Fibroblast of lung (primary cell): Measurements from ENCODE around the gene HOXB1. TPM values are rescaled to one million over a fixed set of nuclear protein-coding genes. Genes with fewer than 3 reads are reported as not detected.
A peak's percentile ranks its signal among the peaks of the same experiment; 100 is the strongest.

Source experiments
- DNase-seq, 2 donors: peaks; one replicate each; pipeline versions ENCODE4 v3.0.0 to v3.0.0-alpha.2; 2010; ENCODE audit warnings: low read depth in 2 of 2
- H2AFZ ChIP-seq: 2 replicates; pipeline ENCODE4 v1.5.1; 2012; ENCODE audit warnings: low read length, control low read depth, inconsistent platforms
- H3K27ac ChIP-seq: 2 replicates; pipeline ENCODE4 v1.5.1; 2011; ENCODE audit warnings: low read length, control low read depth; ENCODE audit not compliant: insufficient read depth
- H3K27me3 ChIP-seq: 2 replicates; pipeline ENCODE4 v1.5.1; 2011; ENCODE audit warnings: mild to moderate bottlenecking, low read length; ENCODE audit not compliant: control insufficient read depth, insufficient read depth
- H3K36me3 ChIP-seq: 2 replicates; pipeline ENCODE4 v1.5.1; 2011; ENCODE audit warnings: low read length; ENCODE audit not compliant: control insufficient read depth, insufficient read depth
- H3K4me1 ChIP-seq: 2 replicates; pipeline ENCODE4 v1.5.1; 2011; ENCODE audit warnings: low read length; ENCODE audit not compliant: control insufficient read depth, insufficient read depth; ENCODE audit errors: extremely low read depth
- H3K4me2 ChIP-seq: 2 replicates; pipeline ENCODE4 v1.5.1; 2011; ENCODE audit warnings: low read length, control low read depth; ENCODE audit not compliant: insufficient read depth; ENCODE audit errors: extremely low read depth
- H3K4me3 ChIP-seq, 4 experiments: fragments of 200-600 bp in 1 of 4; sonication (generic) in 1 of 4; replicated peaks in 1 of 4; 2 replicates each; pipeline ENCODE4 v1.5.1; 2011 to 2016; ENCODE audit warnings: low read length in 4 of 4, low read depth in 3 of 4, mild to moderate bottlenecking in 3 of 4, control low read depth in 2 of 4, inconsistent platforms in 1 of 4, mixed read lengths in 1 of 4; ENCODE audit not compliant: insufficient read depth in 1 of 4; ENCODE audit errors: control extremely low read depth in 1 of 4
- H3K79me2 ChIP-seq: 2 replicates; pipeline ENCODE4 v1.5.1; 2012; ENCODE audit warnings: mild to moderate bottlenecking, low read length, inconsistent platforms; ENCODE audit not compliant: control insufficient read depth, insufficient read depth
- H3K9ac ChIP-seq: 2 replicates; pipeline ENCODE4 v1.5.1; 2011; ENCODE audit warnings: mild to moderate bottlenecking, low read length, control low read depth; ENCODE audit not compliant: insufficient read depth
- H3K9me3 ChIP-seq: 2 replicates; pipeline ENCODE4 v1.5.1; 2012; ENCODE audit warnings: low read depth, low read length; ENCODE audit not compliant: control insufficient read depth, insufficient read depth
- H4K20me1 ChIP-seq: 2 replicates; pipeline ENCODE4 v1.5.1; 2011; ENCODE audit warnings: low read length; ENCODE audit not compliant: control insufficient read depth, insufficient read depth; ENCODE audit errors: extremely low read depth
- EZH2 ChIP-seq: IDR thresholded peaks from 2 replicates; pipeline ENCODE4 v1.5.1; 2012; ENCODE audit warnings: low read length, control low read depth, mild to moderate bottlenecking; ENCODE audit errors: missing control alignments
- polyA plus RNA-seq, 2 donors: library from polyadenylated mRNA; depleted of rRNA in 1 of 2; stranded (reverse) in 1 of 2; unstranded in 1 of 2; fragments of >200 nt; gene quantifications; 2 replicates each; pipeline ENCODE4 v1.2.1, GENCODE V29; 2011 to 2012; ENCODE audit warnings: missing spikeins in 1 of 2
- total RNA-seq: library from RNA; depleted of rRNA; stranded (reverse); fragments of >200 nt; gene quantifications from 2 replicates; pipeline ENCODE4 v1.2.1, GENCODE V29; 2014
- TF ChIP-seq, protein P1 (sequence below), 2 donors: IDR thresholded peaks in 1 of 2; conservative IDR thresholded peaks in 1 of 2; 1 replicate in 1 of 2; 2 replicates in 1 of 2; pipeline ENCODE4 v1.5.1; 2011 to 2012; ENCODE audit warnings: low read length in 2 of 2, control low read depth in 1 of 2, inconsistent platforms in 1 of 2, low read depth in 1 of 2, mild to moderate bottlenecking in 1 of 2

Gene HOXB1
- total and polyA plus RNA-seq, 2 donors (not counting 1 experiment from before 2014, with no cell fraction given): not detected

- H3K9ac ChIP-seq: no peak overlapping the region
Measured at GRCh38 chr17:48559840-48560817, 29.3 kb upstream of the HOXB1 start.

DNA sequence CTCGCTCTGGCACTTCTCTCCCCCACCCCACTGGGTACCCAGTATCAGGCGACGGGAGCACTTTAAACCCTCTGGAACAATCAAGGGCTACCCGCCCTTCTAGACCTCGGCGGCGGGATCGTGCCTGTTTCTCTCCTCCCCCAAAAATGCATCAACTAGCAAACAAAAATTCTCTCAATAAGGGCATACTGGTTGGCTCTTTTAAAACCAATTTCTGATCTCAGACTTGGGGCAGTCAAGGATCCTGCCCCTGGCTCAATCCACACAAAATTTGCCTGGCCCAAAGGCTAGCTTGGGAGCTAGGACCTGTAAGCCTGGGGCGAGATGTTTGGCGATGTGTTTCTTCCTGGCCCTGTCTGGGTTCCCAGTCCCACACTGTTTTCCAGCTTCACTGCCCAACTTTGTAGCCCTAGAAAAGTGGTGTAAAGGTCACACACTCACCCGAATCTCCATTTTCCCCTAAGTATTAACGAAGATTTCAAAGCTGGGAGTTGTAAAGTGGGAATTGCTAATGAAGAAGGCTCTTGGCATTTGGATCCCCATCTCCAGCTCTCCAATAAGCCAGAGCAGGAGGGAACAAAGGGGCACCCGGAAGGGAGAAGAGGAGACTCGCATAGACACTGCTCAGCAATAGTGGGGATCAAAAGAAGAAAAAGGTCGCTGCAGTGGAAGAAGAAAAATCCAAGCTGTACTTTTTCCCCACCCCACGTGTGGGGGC lies 28.5 kb upstream of the HOXB1 start:
- Histone ChIP-seq H3K4me3 (peak overlapping the region; percentile 67 to 82 (median 75)), H3K4me2 (peak overlapping the region; percentile 100), H3K36me3 (peaks cover 13% of the 10 kb centered on the region), H3K27me3 (no peaks in the 10 kb centered on the region), H3K79me2 (peaks cover 98% of the 10 kb centered on the region), H3K4me1 (peaks cover 56% of the 10 kb centered on the region), H3K9me3 (no peaks in the 10 kb centered on the region), H2AFZ (no peak overlapping the region), H4K20me1 (no peaks in the 10 kb centered on the region), H3K9ac (peak overlapping the region; percentile 48), H3K27ac (peak overlapping the region; percentile 76)
- peak in 1 of 2 donors; percentile 64 for DNase-seq
- TF ChIP-seq EZH2: no peak
- TF ChIP-seq, protein P1, sequence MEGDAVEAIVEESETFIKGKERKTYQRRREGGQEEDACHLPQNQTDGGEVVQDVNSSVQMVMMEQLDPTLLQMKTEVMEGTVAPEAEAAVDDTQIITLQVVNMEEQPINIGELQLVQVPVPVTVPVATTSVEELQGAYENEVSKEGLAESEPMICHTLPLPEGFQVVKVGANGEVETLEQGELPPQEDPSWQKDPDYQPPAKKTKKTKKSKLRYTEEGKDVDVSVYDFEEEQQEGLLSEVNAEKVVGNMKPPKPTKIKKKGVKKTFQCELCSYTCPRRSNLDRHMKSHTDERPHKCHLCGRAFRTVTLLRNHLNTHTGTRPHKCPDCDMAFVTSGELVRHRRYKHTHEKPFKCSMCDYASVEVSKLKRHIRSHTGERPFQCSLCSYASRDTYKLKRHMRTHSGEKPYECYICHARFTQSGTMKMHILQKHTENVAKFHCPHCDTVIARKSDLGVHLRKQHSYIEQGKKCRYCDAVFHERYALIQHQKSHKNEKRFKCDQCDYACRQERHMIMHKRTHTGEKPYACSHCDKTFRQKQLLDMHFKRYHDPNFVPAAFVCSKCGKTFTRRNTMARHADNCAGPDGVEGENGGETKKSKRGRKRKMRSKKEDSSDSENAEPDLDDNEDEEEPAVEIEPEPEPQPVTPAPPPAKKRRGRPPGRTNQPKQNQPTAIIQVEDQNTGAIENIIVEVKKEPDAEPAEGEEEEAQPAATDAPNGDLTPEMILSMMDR (conservative IDR thresholded peaks at IDR 0.05 in 1 of 2, IDR thresholded peaks at IDR 0.05 in 1 of 2; ENCODE audit: low read depth in 1 of 2, low read length in 2 of 2): no peak

More at GRCh38 chr17:48559840-48560817, 29.3 kb upstream of the HOXB1 start:
- H3K79me2 ChIP-seq: peaks cover 98% of the 10 kb centered on the region
- peaks cover 10% of the 10 kb centered on the region for H3K36me3 ChIP-seq
- peak in 1 of 2 donors; percentile 90 for DNase-seq
- H3K27ac ChIP-seq: peak overlapping the region; percentile 76
- H3K9me3 ChIP-seq: no peaks in the 10 kb centered on the region
- peak overlapping the region; percentile 40 to 82 (median 75) for H3K4me3 ChIP-seq
- TF ChIP-seq EZH2: no peak
- TF ChIP-seq, protein P1 (conservative IDR thresholded peaks at IDR 0.05 in 1 of 2, IDR thresholded peaks at IDR 0.05 in 1 of 2; ENCODE audit: low read depth in 1 of 2, low read length in 2 of 2): peak in 1 of 2 donors; percentile 18
- no peaks in the 10 kb centered on the region for H3K27me3 ChIP-seq
- H4K20me1 ChIP-seq: no peaks in the 10 kb centered on the region
- peak overlapping the region; percentile 100 for H3K4me2 ChIP-seq
- peaks cover 56% of the 10 kb centered on the region for H3K4me1 ChIP-seq
- no peak overlapping the region for H2AFZ ChIP-seq

DNA sequence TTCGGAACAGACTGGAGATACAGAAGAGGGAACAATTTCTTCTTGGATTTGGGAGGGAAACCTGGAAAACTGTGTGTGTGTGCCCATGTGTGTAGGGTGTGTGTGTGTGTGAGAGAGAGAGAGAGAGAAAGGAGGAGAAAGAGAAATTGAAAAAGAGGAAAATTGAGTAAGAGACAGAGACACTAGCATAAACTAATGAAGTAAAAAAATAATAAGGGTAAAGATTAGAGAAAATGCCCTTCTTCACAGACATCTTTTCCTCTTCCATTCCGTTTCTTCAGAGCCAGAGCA lies 28.0 kb upstream of the HOXB1 start:
- H3K79me2 ChIP-seq: peaks cover 99% of the 10 kb centered on the region
- H3K27me3 ChIP-seq: no peaks in the 10 kb centered on the region
- H3K4me2 ChIP-seq: peak overlapping the region; percentile 100
- H3K4me3 ChIP-seq: peak overlapping the region; percentile 67 to 82 (median 75)
- no peaks in the 10 kb centered on the region for H4K20me1 ChIP-seq
- peak in 1 of 2 donors; percentile 42 for DNase-seq
- peaks cover 59% of the 10 kb centered on the region for H3K4me1 ChIP-seq
- H3K9me3 ChIP-seq: no peaks in the 10 kb centered on the region
- H2AFZ ChIP-seq: no peak overlapping the region
- no peak for TF ChIP-seq EZH2
- TF ChIP-seq, protein P1 (conservative IDR thresholded peaks at IDR 0.05 in 1 of 2, IDR thresholded peaks at IDR 0.05 in 1 of 2; ENCODE audit: low read depth in 1 of 2, low read length in 2 of 2): no peak
- peak overlapping the region; percentile 76 for H3K27ac ChIP-seq
- H3K9ac ChIP-seq: no peak overlapping the region
- peaks cover 15% of the 10 kb centered on the region for H3K36me3 ChIP-seq
